Esophagus squamous epithelium (tissue), 4 donors: ENCODE data around the gene NDUFA12.

Experiments
- CTCF ChIP-seq, 6 experiments: fragments of 450-650 bp in 4 of 6; fragments of 200-600 bp in 2 of 6; sonication (generic) in 2 of 6; IDR thresholded peaks; one replicate each; pipeline ENCODE4 v1.5.1; 2016 to 2019; ENCODE audit warnings: antibody characterized with exemption in 6 of 6, mild to moderate bottlenecking in 4 of 6, moderate library complexity in 4 of 6
- POLR2A ChIP-seq, 4 donors: fragments of 450-650 bp; IDR thresholded peaks; one replicate each; pipeline ENCODE4 v1.6.1; 2017; ENCODE audit warnings: antibody characterized with exemption in 4 of 4, mild to moderate bottlenecking in 4 of 4, moderate library complexity in 3 of 4

DNA sequence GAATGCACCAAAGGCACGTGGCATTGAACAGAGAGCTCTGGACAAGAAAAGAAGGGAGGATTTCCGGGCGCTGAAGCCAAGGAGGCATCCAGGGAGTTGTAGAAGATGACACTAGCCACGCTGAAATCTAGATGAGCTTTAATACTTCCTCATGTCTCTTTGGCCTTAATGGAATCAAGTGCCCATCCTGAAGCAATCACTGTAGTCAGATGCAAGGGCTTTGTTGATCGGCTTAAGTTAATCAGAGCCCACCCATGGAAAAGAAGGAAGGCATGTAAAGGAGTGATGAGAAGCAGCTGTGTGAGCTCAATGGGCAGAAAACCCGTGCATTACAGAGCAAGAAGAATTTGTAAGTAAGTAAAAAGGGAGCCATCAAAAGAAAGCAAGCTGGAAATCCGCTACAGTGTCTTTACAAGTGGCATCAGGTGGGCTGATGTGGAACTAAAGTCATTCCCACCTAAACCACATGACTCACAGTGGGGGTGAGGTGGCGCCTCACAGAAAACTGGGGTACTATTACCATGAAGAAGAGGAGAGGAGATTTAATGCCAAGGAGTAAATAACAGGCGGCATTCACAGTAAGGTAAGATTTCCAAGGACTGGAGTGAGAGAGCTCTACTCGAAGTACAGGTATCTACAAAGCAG is 48.4 kb downstream of the NDUFA12 start:
- TF ChIP-seq CTCF (IDR thresholded peaks at IDR 0.05) (no peak), POLR2A (IDR thresholded peaks at IDR 0.05) (no peak)
